HG03139 (cell line): ENCODE data around the gene VPS13D.
A peak's percentile ranks its signal among the peaks of the same experiment; 100 is the strongest.

Source experiments
- ATAC-seq: cut with Tn5 transposase; IDR thresholded peaks from one replicate; pipeline ENCODE4 v1.9.1; 2021; ENCODE audit not compliant: unreplicated experiment

The VPS13D gene, protein sequence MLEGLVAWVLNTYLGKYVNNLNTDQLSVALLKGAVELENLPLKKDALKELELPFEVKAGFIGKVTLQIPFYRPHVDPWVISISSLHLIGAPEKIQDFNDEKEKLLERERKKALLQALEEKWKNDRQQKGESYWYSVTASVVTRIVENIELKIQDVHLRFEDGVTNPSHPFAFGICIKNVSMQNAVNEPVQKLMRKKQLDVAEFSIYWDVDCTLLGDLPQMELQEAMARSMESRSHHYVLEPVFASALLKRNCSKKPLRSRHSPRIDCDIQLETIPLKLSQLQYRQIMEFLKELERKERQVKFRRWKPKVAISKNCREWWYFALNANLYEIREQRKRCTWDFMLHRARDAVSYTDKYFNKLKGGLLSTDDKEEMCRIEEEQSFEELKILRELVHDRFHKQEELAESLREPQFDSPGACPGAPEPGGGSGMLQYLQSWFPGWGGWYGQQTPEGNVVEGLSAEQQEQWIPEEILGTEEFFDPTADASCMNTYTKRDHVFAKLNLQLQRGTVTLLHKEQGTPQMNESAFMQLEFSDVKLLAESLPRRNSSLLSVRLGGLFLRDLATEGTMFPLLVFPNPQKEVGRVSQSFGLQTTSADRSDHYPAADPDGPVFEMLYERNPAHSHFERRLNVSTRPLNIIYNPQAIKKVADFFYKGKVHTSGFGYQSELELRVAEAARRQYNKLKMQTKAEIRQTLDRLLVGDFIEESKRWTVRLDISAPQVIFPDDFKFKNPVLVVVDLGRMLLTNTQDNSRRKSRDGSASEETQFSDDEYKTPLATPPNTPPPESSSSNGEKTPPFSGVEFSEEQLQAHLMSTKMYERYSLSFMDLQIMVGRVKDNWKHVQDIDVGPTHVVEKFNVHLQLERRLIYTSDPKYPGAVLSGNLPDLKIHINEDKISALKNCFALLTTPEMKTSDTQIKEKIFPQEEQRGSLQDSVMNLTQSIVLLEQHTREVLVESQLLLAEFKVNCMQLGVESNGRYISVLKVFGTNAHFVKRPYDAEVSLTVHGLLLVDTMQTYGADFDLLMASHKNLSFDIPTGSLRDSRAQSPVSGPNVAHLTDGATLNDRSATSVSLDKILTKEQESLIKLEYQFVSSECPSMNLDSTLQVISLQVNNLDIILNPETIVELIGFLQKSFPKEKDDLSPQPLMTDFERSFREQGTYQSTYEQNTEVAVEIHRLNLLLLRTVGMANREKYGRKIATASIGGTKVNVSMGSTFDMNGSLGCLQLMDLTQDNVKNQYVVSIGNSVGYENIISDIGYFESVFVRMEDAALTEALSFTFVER (N-terminal part only)

GRCh38 chr1:12229835-12230548 is at the start of gene VPS13D:
VPS13D (plus strand) TSS chr1:12230030; CDS start chr1:12234267, 4,237 bp downstream.
- peak; percentile 70 for ATAC-seq

DNA sequence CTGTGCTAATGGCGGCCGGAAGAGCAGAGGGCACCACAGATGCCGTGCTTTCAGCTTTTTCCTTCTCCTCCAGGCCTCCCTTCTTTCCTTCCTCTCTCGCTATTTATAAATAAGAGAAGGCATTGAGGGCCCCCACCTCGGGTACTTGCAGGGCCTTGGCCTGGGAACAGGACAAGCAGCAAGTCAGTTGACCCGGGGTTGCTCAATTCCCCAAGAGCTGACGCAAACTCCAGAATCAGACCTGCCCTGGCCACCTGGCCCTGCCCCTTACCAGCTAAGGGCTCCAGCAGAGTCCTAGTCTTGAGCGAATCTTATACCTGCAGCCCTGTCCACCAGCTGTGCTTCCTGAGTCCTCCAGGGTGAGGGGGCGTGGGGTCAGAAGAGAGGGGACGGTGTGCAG is 49.5 kb upstream of the VPS13D start:
- ATAC-seq, result no peak

- ATAC-seq, result no peak
Measured at GRCh38 chr1:12180903-12181302, 48.9 kb upstream of the VPS13D start.

DNA sequence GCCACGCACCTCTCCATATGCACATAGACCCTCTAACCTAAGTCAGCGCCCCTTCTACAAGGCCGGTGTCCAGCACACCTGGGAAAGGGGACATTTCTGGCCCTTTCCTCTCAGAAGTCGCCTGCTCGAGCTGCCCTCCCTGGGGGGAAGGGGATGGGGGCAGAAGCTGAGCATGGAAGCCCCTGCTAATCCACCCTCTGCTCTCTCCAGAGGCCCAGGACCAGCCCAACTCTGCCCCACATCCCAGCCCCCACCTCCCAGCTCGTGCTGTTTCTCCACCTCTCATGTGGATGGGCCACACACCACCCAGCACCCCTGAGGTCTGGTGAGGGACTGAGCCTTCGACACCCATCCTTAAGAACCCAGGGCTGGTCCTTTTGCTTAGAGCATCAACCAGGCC is 48.3 kb upstream of the VPS13D start:
- ATAC-seq, result no peak

GRCh38 chr1:12182410-12182984 is 47.3 kb upstream of the VPS13D start:
- no peak for ATAC-seq

DNA sequence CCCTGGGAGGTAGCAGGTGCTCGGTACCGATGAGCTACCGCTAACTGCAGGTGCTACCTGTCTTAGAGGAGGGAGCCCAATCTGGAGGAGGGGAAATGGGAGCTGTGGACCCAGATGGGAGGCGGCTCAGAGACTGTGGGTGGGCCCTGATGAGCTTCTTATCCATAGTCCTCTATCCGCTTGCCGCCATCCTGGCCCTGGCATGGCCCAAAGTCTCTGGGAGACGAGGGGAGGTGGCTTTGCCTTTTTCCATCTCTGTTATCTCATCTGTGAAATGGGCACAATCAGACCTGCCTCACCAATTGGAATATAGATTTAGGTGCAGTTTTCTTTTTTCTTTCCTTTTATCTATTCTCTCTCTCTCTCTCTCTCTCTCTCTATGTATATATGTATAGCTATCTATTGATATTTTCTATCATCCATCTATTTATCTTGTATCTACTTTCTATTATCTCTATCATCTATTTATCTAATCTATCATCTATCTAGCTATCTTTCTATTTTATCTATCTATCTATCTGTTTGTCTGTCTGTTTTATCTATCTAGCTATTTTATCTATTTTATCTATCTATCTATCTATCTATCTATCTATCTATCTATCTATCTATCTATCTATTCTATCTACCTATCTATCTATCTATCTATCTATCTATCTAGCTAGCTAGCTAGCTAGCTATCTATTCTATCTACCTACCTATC is 46.6 kb upstream of the VPS13D start:
- ATAC-seq, result no peak

DNA sequence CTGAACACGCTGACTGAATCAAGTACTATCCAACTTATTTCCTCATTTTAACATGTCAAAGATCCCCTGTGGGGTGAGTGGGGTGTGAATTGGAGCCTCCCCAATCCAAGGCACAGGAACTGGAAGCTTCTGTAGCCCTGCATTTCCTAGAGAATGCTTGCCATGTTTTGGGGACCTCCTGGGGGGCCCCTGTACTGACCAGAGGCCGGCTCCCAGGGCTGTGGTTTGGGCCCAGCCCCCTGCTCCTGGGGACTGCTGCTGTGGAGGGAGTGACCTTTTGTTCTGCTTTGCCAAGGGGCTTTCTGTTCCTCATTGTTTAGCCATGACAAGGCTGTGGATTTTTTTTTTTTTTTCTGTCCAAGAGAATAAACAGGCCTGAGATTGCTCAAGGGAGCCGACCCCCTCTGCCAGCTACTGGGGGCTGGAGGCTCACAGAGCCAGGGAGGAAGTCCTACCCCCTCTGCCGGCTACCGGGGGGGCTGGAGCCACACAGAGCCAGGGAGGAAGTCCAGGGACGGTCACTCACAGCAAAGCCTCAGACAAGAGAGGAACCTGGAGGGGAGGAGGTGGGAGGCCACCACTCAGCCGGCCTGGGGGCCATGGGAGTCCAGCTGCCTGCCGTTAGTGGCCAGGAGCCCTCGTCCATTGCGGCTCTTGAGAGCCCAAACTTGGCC is 45.7 kb upstream of the VPS13D start:
- no peak for ATAC-seq

- ATAC-seq, result no peak
Measured at GRCh38 chr1:12185036-12185917, 44.6 kb upstream of the VPS13D start.

- ATAC-seq, result no peak
Measured at GRCh38 chr1:12185918-12186678, 43.7 kb upstream of the VPS13D start.

GRCh38 chr1:12186679-12186985 is 43.2 kb upstream of the VPS13D start:
- ATAC-seq, result no peak

- ATAC-seq, result no peak
Measured at GRCh38 chr1:12188115-12188514, 41.7 kb upstream of the VPS13D start.

DNA sequence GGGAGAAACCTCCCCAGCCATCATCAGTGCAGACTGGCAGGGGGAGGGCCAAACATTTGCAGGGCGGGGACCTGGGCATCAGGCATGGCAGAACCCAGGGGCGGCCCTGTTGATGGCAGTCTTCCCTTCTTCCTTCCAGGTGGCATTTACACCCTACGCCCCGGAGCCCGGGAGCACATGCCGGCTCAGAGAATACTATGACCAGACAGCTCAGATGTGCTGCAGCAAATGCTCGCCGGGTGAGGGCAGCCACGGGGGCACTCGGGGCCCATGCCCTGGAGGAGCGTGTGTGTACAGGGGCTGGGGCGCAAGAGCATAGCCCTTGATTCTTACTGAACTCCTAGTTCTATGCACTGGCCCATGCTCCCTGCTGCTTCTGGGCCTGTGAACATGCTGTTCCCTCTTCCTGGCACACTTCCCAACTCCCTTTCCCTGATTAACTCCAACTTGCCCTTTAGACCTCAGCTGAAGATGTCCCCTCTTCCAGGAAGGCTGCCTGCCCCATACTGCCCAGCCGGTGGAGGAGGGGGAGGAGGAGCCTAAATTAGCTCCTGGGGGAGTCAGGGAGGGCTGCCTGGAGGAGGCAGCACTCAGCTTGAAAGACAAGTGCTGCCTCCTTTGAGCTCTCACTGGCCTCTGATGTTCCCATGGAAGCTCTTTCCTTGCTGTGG is 41.0 kb upstream of the VPS13D start:
- ATAC-seq, result no peak

- no peak for ATAC-seq
Measured at GRCh38 chr1:12189328-12189682, 40.5 kb upstream of the VPS13D start.

- ATAC-seq, result no peak
Measured at GRCh38 chr1:12191242-12192032, 38.4 kb upstream of the VPS13D start.

- ATAC-seq, result no peak
Measured at GRCh38 chr1:12194666-12195216, 35.1 kb upstream of the VPS13D start.

- no peak for ATAC-seq
Measured at GRCh38 chr1:12195416-12195815, 34.4 kb upstream of the VPS13D start.
